ENCODE results near the gene ZCCHC24. TPM values are rescaled to one million over a fixed set of nuclear protein-coding genes. Genes with fewer than 3 reads are reported as not detected.

Gene ZCCHC24
- total RNA-seq, 4 donors from 2014 or later = 15.6 to 41.1 (median 22.5) TPM

DNA sequence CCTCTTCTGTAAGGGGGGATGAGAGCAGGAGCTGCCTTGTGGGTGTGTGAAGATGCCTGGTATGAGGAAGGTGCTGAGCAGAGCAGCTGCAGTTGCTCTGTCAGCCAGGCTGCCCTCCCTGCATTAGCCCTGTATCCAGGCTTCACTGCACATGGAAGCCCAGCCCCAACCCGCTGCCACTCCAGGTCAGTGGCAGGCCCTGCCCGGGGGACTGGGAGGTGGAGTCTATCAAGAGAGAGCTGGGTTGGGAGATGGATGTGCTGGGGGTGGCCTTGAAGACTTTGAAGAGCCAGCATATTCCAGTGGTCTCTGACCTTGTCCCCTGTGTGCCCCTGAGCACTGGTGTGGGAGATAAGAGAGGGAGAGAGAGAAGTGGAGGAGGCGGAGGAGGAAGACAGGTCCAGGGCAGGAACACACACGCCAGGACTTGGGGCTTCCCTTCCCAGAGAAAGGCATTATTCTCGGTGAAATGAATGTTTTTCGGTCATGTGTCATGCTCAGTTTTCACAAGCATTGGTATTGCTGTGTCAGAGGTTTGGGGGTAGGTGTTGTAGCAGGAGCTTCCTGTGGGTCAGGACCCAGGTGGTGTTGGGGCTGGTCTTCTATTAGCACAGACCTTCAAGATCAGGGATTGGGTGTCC is 95.5 kb downstream of the ZCCHC24 start:
- no peak overlapping the region for H3K4me3 ChIP-seq
- WGBS, 2 donors (ENCODE audit: low coverage in 1 of 2) = 89 to 91% methylated on average over 4 to 6 of the region's 6 CpGs
- intact Hi-C loops (cut with DNase I; ENCODE audit: low total_unique reads) (no loop called here), in situ Hi-C loops (cut with MboI; ENCODE audit: low pct_ligation_motif_present in 1 of 4, low pct_unique_long_range_greater_than_20kb in 1 of 4, low sequenced_read_pairs in 3 of 4) (loop anchor here in 1 of 4 donors (25.0 kb wide), 1 partner anchor 862 kb away; the partner anchor contains the start of gene ANXA11)
- H3K4me1 ChIP-seq = peaks cover 4 to 23% (median 16%) of the 10 kb centered on the region in 4 donors
- no peaks in the 10 kb centered on the region for H3K9me3 ChIP-seq
- H3K27ac ChIP-seq = peak overlapping the region in 1 of 4 donors; percentile 92
- no peak for DNase-seq
- TF ChIP-seq POLR2A (IDR thresholded peaks at IDR 0.05) (no peak), EP300 (IDR thresholded peaks at IDR 0.05; ENCODE audit: low read depth) (no peak), POLR2AphosphoS5 (IDR thresholded peaks at IDR 0.05) (no peak)
- TF ChIP-seq, protein P1, sequence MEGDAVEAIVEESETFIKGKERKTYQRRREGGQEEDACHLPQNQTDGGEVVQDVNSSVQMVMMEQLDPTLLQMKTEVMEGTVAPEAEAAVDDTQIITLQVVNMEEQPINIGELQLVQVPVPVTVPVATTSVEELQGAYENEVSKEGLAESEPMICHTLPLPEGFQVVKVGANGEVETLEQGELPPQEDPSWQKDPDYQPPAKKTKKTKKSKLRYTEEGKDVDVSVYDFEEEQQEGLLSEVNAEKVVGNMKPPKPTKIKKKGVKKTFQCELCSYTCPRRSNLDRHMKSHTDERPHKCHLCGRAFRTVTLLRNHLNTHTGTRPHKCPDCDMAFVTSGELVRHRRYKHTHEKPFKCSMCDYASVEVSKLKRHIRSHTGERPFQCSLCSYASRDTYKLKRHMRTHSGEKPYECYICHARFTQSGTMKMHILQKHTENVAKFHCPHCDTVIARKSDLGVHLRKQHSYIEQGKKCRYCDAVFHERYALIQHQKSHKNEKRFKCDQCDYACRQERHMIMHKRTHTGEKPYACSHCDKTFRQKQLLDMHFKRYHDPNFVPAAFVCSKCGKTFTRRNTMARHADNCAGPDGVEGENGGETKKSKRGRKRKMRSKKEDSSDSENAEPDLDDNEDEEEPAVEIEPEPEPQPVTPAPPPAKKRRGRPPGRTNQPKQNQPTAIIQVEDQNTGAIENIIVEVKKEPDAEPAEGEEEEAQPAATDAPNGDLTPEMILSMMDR (IDR thresholded peaks at IDR 0.05) = no peak
- H3K27me3 ChIP-seq = no peaks in the 10 kb centered on the region
- H3K36me3 ChIP-seq = peaks cover 0 to 44% (median 18%) of the 10 kb centered on the region in 4 donors

DNA sequence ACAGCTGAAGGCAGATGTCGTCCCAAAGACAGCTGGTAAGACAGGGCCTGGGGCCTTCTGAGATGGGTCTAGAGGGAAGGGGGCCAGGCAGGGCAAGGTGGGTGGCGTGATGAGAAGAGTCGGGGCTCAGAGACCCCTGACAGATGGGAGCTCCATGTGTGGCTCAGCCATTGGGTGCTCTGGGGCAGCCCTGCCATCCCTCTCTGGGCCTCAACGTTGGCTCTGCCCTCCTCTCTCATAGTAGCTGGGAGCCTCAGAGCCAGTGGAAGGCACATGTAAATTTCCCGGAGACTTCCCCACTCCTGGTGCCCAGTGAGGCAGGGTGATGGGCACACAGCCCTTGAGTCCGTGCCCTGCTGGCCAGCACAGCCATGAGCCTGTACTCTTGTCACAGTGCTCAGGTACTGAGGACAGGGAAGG is 96.3 kb downstream of the ZCCHC24 start:
- DNase-seq = no peak
- H3K4me3 ChIP-seq = peak overlapping the region in 1 of 4 donors; percentile 65

DNA sequence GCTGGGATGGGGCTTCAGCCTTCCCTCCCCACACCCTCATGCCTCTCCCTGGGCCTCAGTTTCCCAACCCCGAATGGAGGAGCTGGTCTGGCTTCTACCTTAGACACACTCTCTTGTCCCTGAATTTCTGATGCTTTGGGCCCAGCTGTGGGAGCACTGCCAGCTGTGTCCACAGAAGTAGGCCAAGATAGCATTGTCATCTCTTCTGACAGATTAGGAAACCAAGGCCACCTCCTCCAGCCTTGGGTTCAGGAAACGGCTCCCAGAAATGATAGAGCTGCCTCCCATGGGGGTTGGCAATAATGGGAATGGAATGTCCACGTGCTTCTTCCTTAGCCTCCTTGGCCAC is 96.8 kb downstream of the ZCCHC24 start:
- Histone ChIP-seq H3K4me3 (peak overlapping the region in 3 of 4 donors; percentile 65 to 91 (median 65)), H3K27ac (peak overlapping the region; percentile 91 to 96 (median 92)), H3K36me3 (peaks cover 0 to 35% (median 17%) of the 10 kb centered on the region in 4 donors), H3K4me1 (peaks cover 4 to 23% (median 16%) of the 10 kb centered on the region in 4 donors), H3K9me3 (no peaks in the 10 kb centered on the region), H3K27me3 (no peaks in the 10 kb centered on the region)
- TF ChIP-seq EP300 (IDR thresholded peaks at IDR 0.05; ENCODE audit: low read depth) = no peak
- TF ChIP-seq POLR2AphosphoS5 (IDR thresholded peaks at IDR 0.05) = no peak
- TF ChIP-seq, protein P1 (IDR thresholded peaks at IDR 0.05) = no peak
- no peak for TF ChIP-seq POLR2A (IDR thresholded peaks at IDR 0.05)
- in situ Hi-C loops (cut with MboI; ENCODE audit: low pct_ligation_motif_present in 1 of 4, low pct_unique_long_range_greater_than_20kb in 1 of 4, low sequenced_read_pairs in 3 of 4) = no loop called here
- no peak for DNase-seq
- 46 to 60% methylated on average over 1 to 3 of the region's 3 CpGs for WGBS, 2 donors (ENCODE audit: low coverage in 1 of 2)
- intact Hi-C loops (cut with DNase I; ENCODE audit: low total_unique reads) = no loop called here

More for the DNA sequence above, 96.3 kb downstream of the ZCCHC24 start:
- H3K36me3 ChIP-seq = peaks cover 0 to 39% (median 18%) of the 10 kb centered on the region in 4 donors
- H3K9me3 ChIP-seq = no peaks in the 10 kb centered on the region
- in situ Hi-C loops (cut with MboI; ENCODE audit: low pct_ligation_motif_present in 1 of 4, low pct_unique_long_range_greater_than_20kb in 1 of 4, low sequenced_read_pairs in 3 of 4) (no loop called here), intact Hi-C loops (cut with DNase I; ENCODE audit: low total_unique reads) (no loop called here)
- TF ChIP-seq POLR2A (IDR thresholded peaks at IDR 0.05) (no peak), POLR2AphosphoS5 (IDR thresholded peaks at IDR 0.05) (no peak), EP300 (IDR thresholded peaks at IDR 0.05; ENCODE audit: low read depth) (no peak)
- TF ChIP-seq, protein P1 (IDR thresholded peaks at IDR 0.05) = no peak
- H3K27me3 ChIP-seq = no peaks in the 10 kb centered on the region
- H3K4me1 ChIP-seq = peaks cover 4 to 23% (median 16%) of the 10 kb centered on the region in 4 donors
- 82% methylated on average over 6 of the region's 6 CpGs; no CpG with 5 or more reads in 1 of the 2 donors for WGBS, 2 donors (ENCODE audit: low coverage in 1 of 2)
- peak overlapping the region in 1 of 4 donors; percentile 92 for H3K27ac ChIP-seq

DNA sequence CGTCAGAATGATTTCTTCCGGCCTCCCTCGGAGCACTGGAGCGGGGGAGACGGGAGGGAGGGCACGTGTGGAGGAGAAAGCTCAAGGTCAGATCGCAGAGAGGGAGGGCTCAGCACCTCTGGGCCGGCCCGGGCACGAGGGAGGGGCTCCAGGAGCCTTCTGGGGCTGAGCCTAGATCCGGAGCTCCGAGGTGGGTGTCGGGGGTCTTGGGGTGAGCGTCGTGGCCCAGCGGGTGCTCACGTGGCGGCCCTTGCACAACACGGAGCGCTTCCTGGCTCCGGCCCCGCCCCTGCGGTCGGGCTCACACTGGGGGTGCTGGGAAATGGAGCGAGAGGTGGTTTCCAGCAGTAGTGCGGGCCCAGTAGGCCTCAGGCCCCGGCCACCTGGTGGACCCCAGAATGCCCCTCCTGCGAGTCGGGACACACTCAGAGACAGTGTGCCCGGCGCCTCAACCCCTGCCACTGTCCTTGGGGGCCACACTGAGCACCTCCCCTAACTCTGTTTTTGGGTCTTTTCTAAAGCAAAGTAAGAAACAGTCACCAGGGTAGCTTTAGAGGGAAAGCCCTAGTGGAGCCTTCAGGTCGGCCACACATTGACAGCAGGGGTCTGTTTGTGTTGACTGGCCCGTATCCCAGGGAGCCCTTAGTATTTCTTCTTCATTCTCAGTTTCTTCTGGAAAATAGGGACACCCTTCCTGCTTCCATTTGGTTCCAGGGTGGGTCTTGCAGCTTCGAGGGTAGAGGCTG is 97.4 kb downstream of the ZCCHC24 start:
- 6% methylated on average over 25 of the region's 34 CpGs; no CpG with 5 or more reads in 1 of the 2 donors for WGBS, 2 donors (ENCODE audit: low coverage in 1 of 2)
- in situ Hi-C loops (cut with MboI; ENCODE audit: low pct_ligation_motif_present in 1 of 4, low pct_unique_long_range_greater_than_20kb in 1 of 4, low sequenced_read_pairs in 3 of 4) (no loop called here), intact Hi-C loops (cut with DNase I; ENCODE audit: low total_unique reads) (no loop called here)

More for the DNA sequence above, 97.4 kb downstream of the ZCCHC24 start:
- TF ChIP-seq POLR2AphosphoS5 (IDR thresholded peaks at IDR 0.05) (peak; percentile 7 to 31 (median 16)), EP300 (IDR thresholded peaks at IDR 0.05; ENCODE audit: low read depth) (no peak)
- TF ChIP-seq, protein P1 (IDR thresholded peaks at IDR 0.05) = peak in 1 of 5 experiments; percentile 12
- H3K4me3 ChIP-seq = peak overlapping the region; percentile 55 to 91 (median 65)
- H3K27ac ChIP-seq = peak overlapping the region; percentile 91 to 96 (median 92)
- H3K27me3 ChIP-seq = no peaks in the 10 kb centered on the region
- peaks cover 0 to 31% (median 14%) of the 10 kb centered on the region in 4 donors for H3K36me3 ChIP-seq
- H3K4me1 ChIP-seq = peaks cover 4 to 23% (median 16%) of the 10 kb centered on the region in 4 donors
- DNase-seq = peak; percentile 86
- no peaks in the 10 kb centered on the region for H3K9me3 ChIP-seq
